Lung (tissue), 12 donors: ENCODE data around the gene TMEM63A. TPM values are rescaled to one million over a fixed set of nuclear protein-coding genes. Genes with fewer than 3 reads are reported as not detected.

Source experiments
- ATAC-seq: fragments of 200-7000 bp; cut with Tn5 transposase; one replicate; pipeline ENCODE4 v1.9.1; 2020; ENCODE audit warnings: moderate number of reproducible peaks; ENCODE audit not compliant: insufficient read depth, low FRiP score
- DNase-seq, 3 donors: peaks; one replicate each; pipeline ENCODE4 v3.0.0-alpha.2; 2013 to 2017
- H3K27ac ChIP-seq, 2 donors: one replicate each; pipeline ENCODE4 v1.5.1; 2013; ENCODE audit warnings: mild to moderate bottlenecking in 2 of 2, moderate library complexity in 2 of 2, control low read depth in 1 of 2, inconsistent platforms in 1 of 2, low read depth in 1 of 2, low read length in 1 of 2
- H3K27me3 ChIP-seq, 3 donors: one replicate each; pipeline ENCODE4 v1.5.1; 2013; ENCODE audit warnings: low read length in 2 of 3; ENCODE audit not compliant: control insufficient read depth in 3 of 3, insufficient read depth in 3 of 3
- H3K36me3 ChIP-seq, 4 donors: one replicate each; pipeline ENCODE4 v1.5.1; 2013; ENCODE audit warnings: low read length in 4 of 4, mild to moderate bottlenecking in 1 of 4, moderate library complexity in 1 of 4; ENCODE audit not compliant: control insufficient read depth in 4 of 4, insufficient read depth in 4 of 4
- H3K4me1 ChIP-seq, 5 donors: one replicate each; pipeline ENCODE4 v1.5.1; 2013; ENCODE audit warnings: low read length in 5 of 5, mild to moderate bottlenecking in 2 of 5, moderate library complexity in 1 of 5; ENCODE audit not compliant: control insufficient read depth in 5 of 5, insufficient read depth in 5 of 5
- H3K4me3 ChIP-seq: one replicate; pipeline ENCODE4 v1.5.1; 2013; ENCODE audit warnings: mild to moderate bottlenecking, control low read depth, moderate library complexity
- H3K9ac ChIP-seq, 2 donors: one replicate each; pipeline ENCODE4 v1.5.1; 2013; ENCODE audit warnings: low read length in 2 of 2, control low read depth in 1 of 2; ENCODE audit not compliant: insufficient read depth in 1 of 2
- H3K9me3 ChIP-seq, 4 donors: one replicate each; pipeline ENCODE4 v1.5.1; 2013; ENCODE audit warnings: low read length in 3 of 4, mild to moderate bottlenecking in 1 of 4, moderate library complexity in 1 of 4; ENCODE audit not compliant: control insufficient read depth in 4 of 4, insufficient read depth in 3 of 4
- WGBS, 2 donors: extraction: QIAGEN DNeasy Blood & Tissue Kit; methylation state at CpG; one replicate each; pipeline ENCODE4 v1.1.7; 2013; 5-methylcytosine and 5-hydroxymethylcytosine counted together
- polyA plus RNA-seq, 2 donors: library from polyadenylated mRNA; stranded (reverse); fragments of 200-250 nt; gene quantifications; one replicate each; pipeline ENCODE4 v1.2.1, GENCODE V29; 2013
- total RNA-seq, 2 donors: library from RNA; depleted of rRNA in 1 of 2; stranded (reverse); fragments of >200 nt in 1 of 2; gene quantifications; one replicate each; pipeline ENCODE4 v1.2.1, GENCODE V29; 2014 to 2021
- TF ChIP-seq, protein P1 (sequence below): IDR thresholded peaks from 2 replicates; pipeline ENCODE4 v1.5.1; 2012; ENCODE audit warnings: mild to moderate bottlenecking; ENCODE audit errors: control extremely low read depth, extremely low read depth
- donor health status: control.
- donor health status: control.
- donor health status: Bipolar disorder and iron deficiency.
- donor health status: healthy.
- donor health status: DM: yes; HTN: yes; CAD: no.

Gene TMEM63A
- total and polyA plus RNA-seq, 4 donors = 26.1 to 108 (median 73.1) TPM

DNA sequence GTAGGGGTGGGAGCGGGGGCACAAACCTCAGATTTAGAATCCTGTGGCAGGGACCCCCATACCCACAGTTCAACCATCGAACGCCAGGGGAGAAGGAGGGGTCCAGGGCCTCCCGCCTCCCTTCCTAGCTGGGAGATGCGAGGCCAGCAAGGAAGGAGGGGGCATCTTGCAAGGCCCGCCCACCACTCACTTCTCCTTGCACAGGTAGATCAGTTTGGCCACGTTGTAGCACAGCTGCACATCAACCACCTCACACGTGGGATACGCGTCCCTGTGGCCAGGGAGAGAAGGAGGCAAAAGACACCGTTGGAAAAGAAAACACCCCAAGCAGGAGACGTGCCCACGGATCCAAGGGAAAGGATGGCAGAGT, 19.6 kb downstream of the TMEM63A start:
- H3K27ac ChIP-seq = no peak overlapping the region
- ATAC-seq (no peak), DNase-seq (no peak)
- 85 to 93% methylated on average over 13 of the region's 13 CpGs for WGBS, 2 donors
- peaks cover 0 to 20% (median 2%) of the 10 kb centered on the region in 5 donors for H3K4me1 ChIP-seq
- no peak overlapping the region for H3K9ac ChIP-seq
- peaks cover 21 to 60% (median 56%) of the 10 kb centered on the region in 4 donors for H3K36me3 ChIP-seq
- no peaks in the 10 kb centered on the region for H3K9me3 ChIP-seq
- H3K4me3 ChIP-seq = no peak overlapping the region
- H3K27me3 ChIP-seq = no peaks in the 10 kb centered on the region
- TF ChIP-seq, protein P1, sequence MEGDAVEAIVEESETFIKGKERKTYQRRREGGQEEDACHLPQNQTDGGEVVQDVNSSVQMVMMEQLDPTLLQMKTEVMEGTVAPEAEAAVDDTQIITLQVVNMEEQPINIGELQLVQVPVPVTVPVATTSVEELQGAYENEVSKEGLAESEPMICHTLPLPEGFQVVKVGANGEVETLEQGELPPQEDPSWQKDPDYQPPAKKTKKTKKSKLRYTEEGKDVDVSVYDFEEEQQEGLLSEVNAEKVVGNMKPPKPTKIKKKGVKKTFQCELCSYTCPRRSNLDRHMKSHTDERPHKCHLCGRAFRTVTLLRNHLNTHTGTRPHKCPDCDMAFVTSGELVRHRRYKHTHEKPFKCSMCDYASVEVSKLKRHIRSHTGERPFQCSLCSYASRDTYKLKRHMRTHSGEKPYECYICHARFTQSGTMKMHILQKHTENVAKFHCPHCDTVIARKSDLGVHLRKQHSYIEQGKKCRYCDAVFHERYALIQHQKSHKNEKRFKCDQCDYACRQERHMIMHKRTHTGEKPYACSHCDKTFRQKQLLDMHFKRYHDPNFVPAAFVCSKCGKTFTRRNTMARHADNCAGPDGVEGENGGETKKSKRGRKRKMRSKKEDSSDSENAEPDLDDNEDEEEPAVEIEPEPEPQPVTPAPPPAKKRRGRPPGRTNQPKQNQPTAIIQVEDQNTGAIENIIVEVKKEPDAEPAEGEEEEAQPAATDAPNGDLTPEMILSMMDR = no peak

DNA sequence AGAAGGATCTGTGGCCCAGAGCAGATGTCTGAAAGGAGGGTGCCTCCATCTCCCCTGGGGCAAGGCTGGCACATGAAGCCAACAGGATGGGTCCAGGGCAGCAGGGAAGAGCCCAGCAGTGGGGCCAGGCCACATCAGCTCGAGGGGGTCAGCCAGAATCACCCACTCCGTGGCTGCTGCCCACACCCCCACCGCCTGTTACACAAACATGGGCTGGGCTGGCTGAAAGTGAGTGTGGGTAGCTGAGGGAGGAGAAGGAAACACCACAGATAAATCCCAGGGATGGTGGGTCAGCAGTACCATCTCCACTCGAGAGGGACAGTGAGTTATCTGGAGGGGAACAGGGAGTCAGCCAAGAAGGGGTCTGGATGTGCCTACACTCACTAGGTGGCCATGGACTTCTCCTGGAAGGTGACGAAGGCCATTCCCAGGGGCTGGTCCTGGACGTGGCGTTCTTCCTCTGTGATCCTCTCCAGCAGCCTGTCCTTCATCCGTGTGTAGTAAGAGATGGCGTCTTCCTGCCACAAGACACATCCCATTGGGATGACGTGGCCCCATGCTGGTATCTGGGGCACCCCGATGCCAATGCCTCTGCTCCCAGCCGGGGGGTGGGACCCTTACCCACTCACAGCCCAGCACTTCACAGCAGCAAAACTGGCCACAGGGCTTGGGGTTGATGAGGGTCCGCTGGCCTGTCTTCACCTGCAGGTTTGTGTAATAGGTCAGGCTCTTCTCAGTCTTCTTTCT, 20.2 kb downstream of the TMEM63A start:
- TF ChIP-seq, protein P1 = no peak
- H3K9ac ChIP-seq = no peak overlapping the region
- no peak overlapping the region for H3K27ac ChIP-seq
- ATAC-seq (no peak), DNase-seq (no peak)
- WGBS, 2 donors = 84 to 93% methylated on average over 13 of the region's 13 CpGs
- peaks cover 21 to 56% (median 51%) of the 10 kb centered on the region in 4 donors for H3K36me3 ChIP-seq
- H3K9me3 ChIP-seq = no peaks in the 10 kb centered on the region
- H3K27me3 ChIP-seq = no peaks in the 10 kb centered on the region
- peaks cover 0 to 26% (median 2%) of the 10 kb centered on the region in 5 donors for H3K4me1 ChIP-seq
- no peak overlapping the region for H3K4me3 ChIP-seq

DNA sequence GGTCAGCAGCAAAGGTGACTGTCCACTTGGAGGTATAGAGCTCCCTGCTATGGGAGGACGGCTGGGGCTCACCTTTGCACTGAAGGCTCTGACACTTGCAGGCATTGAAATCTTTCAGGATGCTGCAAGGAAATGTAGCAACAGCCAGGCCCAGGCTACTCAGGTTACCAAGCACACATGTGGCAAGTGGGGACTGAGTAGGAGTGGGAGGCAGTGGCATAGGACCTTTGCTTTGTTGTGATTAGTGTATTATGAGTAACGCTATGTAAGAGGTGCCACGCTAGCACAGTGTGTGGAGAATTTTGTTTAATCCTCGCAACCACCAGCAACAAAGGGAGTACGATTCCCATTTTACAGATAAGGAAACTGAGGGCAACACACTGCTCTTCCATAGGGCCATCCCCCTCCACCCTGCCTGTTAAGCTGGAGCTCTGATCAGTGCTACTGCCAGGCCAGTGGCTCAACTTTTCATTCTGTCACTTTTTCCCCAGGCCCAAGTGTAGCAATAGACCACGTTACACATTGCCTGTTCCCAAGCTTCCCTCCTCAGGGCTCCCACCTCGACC, 21.2 kb downstream of the TMEM63A start:
- Histone ChIP-seq H3K36me3 (peaks cover 18 to 54% (median 50%) of the 10 kb centered on the region in 4 donors), H3K27ac (no peak overlapping the region), H3K4me3 (no peak overlapping the region), H3K9ac (no peak overlapping the region), H3K27me3 (no peaks in the 10 kb centered on the region), H3K4me1 (peaks cover 0 to 25% (median 5%) of the 10 kb centered on the region in 5 donors), H3K9me3 (no peaks in the 10 kb centered on the region)
- TF ChIP-seq, protein P1 = no peak
- DNase-seq = no peak
- no peak for ATAC-seq
- WGBS, 2 donors = 62 to 93% methylated on average over 7 of the region's 7 CpGs
